SIG-M5 treated with dmso at 0.1 percent for 504 hours (cell line): ENCODE results near the gene TMEM139.
A peak's percentile ranks its signal among the peaks of the same experiment; 100 is the strongest.
"Not testable (repeated sequence)": the region's sequence is repeated elsewhere in the genome, so short reads cannot be mapped to it uniquely, and the experiment has no call there.

Experiments
- DNase-seq: peaks from one replicate; lab custom pipeline; 2025; ENCODE audit not compliant: unreplicated experiment; lab: John Stamatoyannopoulos, UW

The TMEM139 gene

GRCh38 chr7:143257501-143257900 lies 27.3 kb upstream of the TMEM139 start:
- DNase-seq: no peak

- DNase-seq: no peak
Measured at GRCh38 chr7:143258831-143259230, 25.9 kb upstream of the TMEM139 start.

GRCh38 chr7:143259765-143260164 lies 25.0 kb upstream of the TMEM139 start:
- DNase-seq: no peak

GRCh38 chr7:143261901-143262300 lies 22.9 kb upstream of the TMEM139 start:
- no peak for DNase-seq

GRCh38 chr7:143263266-143264195 lies 21.2 kb upstream of the TMEM139 start, which contains the start of gene GSTK1:
Gene GSTK1 (plus strand): TSS chr7:143263441. CDS start chr7:143263514, 73 bp downstream.
- DNase-seq: peak; percentile 66

- DNase-seq: not testable (repeated sequence)
Measured at GRCh38 chr7:143264196-143264568, 20.6 kb upstream of the TMEM139 start.

- no peak for DNase-seq
Measured at GRCh38 chr7:143265017-143265693, 19.6 kb upstream of the TMEM139 start.

GRCh38 chr7:143269251-143269650 lies 15.5 kb upstream of the TMEM139 start:
- no peak for DNase-seq

- DNase-seq: no peak
Measured at GRCh38 chr7:143271240-143271639, 13.5 kb upstream of the TMEM139 start.

GRCh38 chr7:143272871-143273270 lies 11.9 kb upstream of the TMEM139 start:
- DNase-seq: no peak

GRCh38 chr7:143279186-143280098 lies 5.3 kb upstream of the TMEM139 start:
- DNase-seq: no peak

- no peak for DNase-seq
Measured at GRCh38 chr7:143280160-143280559, 4.6 kb upstream of the TMEM139 start.

GRCh38 chr7:143280566-143280965 lies 4.2 kb upstream of the TMEM139 start:
- no peak for DNase-seq

GRCh38 chr7:143281529-143281928 lies 3.2 kb upstream of the TMEM139 start:
- DNase-seq: no peak

- no peak for DNase-seq
Measured at GRCh38 chr7:143282124-143282523, 2.6 kb upstream of the TMEM139 start.

GRCh38 chr7:143283381-143283780 lies 1.4 kb upstream of the TMEM139 start:
- DNase-seq: no peak

GRCh38 chr7:143285470-143285778 lies 666 bp downstream of the TMEM139 start:
- DNase-seq: no peak

- no peak for DNase-seq
Measured at GRCh38 chr7:143285806-143286521, 1.2 kb downstream of the TMEM139 start.

- no peak for DNase-seq
Measured at GRCh38 chr7:143286522-143286890, 1.7 kb downstream of the TMEM139 start.

GRCh38 chr7:143287339-143287934 lies 2.7 kb downstream of the TMEM139 start:
- DNase-seq: no peak
